Activated CD8-positive, alpha-beta T cell treated with anti-CD3 and anti-CD28 coated beads, Interleukin-2, amount 10 ng/mL, durations not matched to agents 7 days and 5 days (primary cell): ENCODE data around the gene DMGDH. TPM values are rescaled to one million over a fixed set of nuclear protein-coding genes. Genes with fewer than 3 reads are reported as not detected.

Experiments
- ATAC-seq: fragments of 150-1000 bp; cut with Tn5 transposase; one replicate; pipeline ENCODE4 v1.10.0; 2021; ENCODE audit warnings: moderate library complexity
- CTCF ChIA-PET: fragments of 350-600 bp; sonication (Branson Sonifier 250); formaldehyde crosslinking; loops from one replicate; lab custom pipeline; 2021; ENCODE audit warnings: antibody characterized with exemption; lab: Charles Lee
- POLR2A ChIA-PET: fragments of 350-600 bp; sonication (Branson Sonifier 250); formaldehyde crosslinking; loops from one replicate; lab custom pipeline; 2021; ENCODE audit warnings: antibody characterized with exemption; lab: Charles Lee
- DNase-seq: peaks from one replicate; pipeline ENCODE4 v3.0.0-alpha.2; 2020
- H3K27ac Mint-ChIP-seq: one replicate; pipeline ENCODE4 v1.8.0; 2021; ENCODE audit warnings: mild to moderate bottlenecking, mixed read lengths
- H3K27me3 Mint-ChIP-seq: one replicate; pipeline ENCODE4 v1.8.0; 2021; ENCODE audit warnings: low read depth, mixed read lengths
- H3K36me3 Mint-ChIP-seq: one replicate; pipeline ENCODE4 v1.8.0; 2021; ENCODE audit warnings: low read depth, mixed read lengths
- H3K4me1 Mint-ChIP-seq: one replicate; pipeline ENCODE4 v1.8.0; 2021; ENCODE audit warnings: low read depth, mixed read lengths
- H3K4me3 Mint-ChIP-seq: one replicate; pipeline ENCODE4 v1.8.0; 2021; ENCODE audit warnings: mild to moderate bottlenecking, mixed read lengths
- H3K9me3 Mint-ChIP-seq: one replicate; pipeline ENCODE4 v1.8.0; 2022; ENCODE audit warnings: mixed read lengths; ENCODE audit not compliant: insufficient read depth
- total RNA-seq, 2 experiments: library from RNA; stranded (reverse); gene quantifications; one replicate each; pipeline ENCODE4 v1.2.3, GENCODE V29; 2021

The DMGDH gene
- total RNA-seq, 2 experiments from 2014 or later = not detected

- DNase-seq = no peak
- H3K4me1 Mint-ChIP-seq = no peaks in the 10 kb centered on the region
- H3K4me3 Mint-ChIP-seq = no peak overlapping the region
- no peaks in the 10 kb centered on the region for H3K36me3 Mint-ChIP-seq
- H3K27me3 Mint-ChIP-seq = peaks cover 18% of the 10 kb centered on the region
- POLR2A ChIA-PET = no interaction called here
- no peak for ATAC-seq
- H3K9me3 Mint-ChIP-seq = no peaks in the 10 kb centered on the region
- CTCF ChIA-PET = interaction anchor here (1.2 to 4.4 kb wide), 3 partner anchors 13 to 126 kb away, joined by 3 to 29 read pairs (median 5); no protein-coding TSS in a partner anchor
- H3K27ac Mint-ChIP-seq = no peak overlapping the region
Observed at GRCh38 chr5:79007872-79008271, 61.6 kb downstream of the DMGDH start.

GRCh38 chr5:79005936-79006631 is 63.4 kb downstream of the DMGDH start:
- DNase-seq (no peak), ATAC-seq (no peak)
- Mint-ChIP-seq H3K36me3 (no peaks in the 10 kb centered on the region), H3K4me1 (no peaks in the 10 kb centered on the region), H3K4me3 (no peak overlapping the region), H3K9me3 (no peaks in the 10 kb centered on the region), H3K27ac (no peak overlapping the region), H3K27me3 (peaks cover 14% of the 10 kb centered on the region)
- ChIA-PET CTCF (no interaction called here), POLR2A (no interaction called here)

GRCh38 chr5:79005151-79005550 is 64.3 kb downstream of the DMGDH start:
- CTCF ChIA-PET = no interaction called here
- POLR2A ChIA-PET = no interaction called here
- no peak overlapping the region for H3K27ac Mint-ChIP-seq
- H3K27me3 Mint-ChIP-seq = peaks cover 17% of the 10 kb centered on the region
- H3K9me3 Mint-ChIP-seq = no peaks in the 10 kb centered on the region
- H3K4me1 Mint-ChIP-seq = no peaks in the 10 kb centered on the region
- DNase-seq = no peak
- no peak for ATAC-seq
- no peak overlapping the region for H3K4me3 Mint-ChIP-seq
- H3K36me3 Mint-ChIP-seq = no peaks in the 10 kb centered on the region

- no peaks in the 10 kb centered on the region for H3K4me1 Mint-ChIP-seq
- ATAC-seq = no peak
- ChIA-PET CTCF (interaction anchor here (1.0 kb wide), 1 partner anchor 131 kb away, joined by 3 read pairs; no protein-coding TSS in a partner anchor), POLR2A (no interaction called here)
- H3K9me3 Mint-ChIP-seq = no peaks in the 10 kb centered on the region
- no peak overlapping the region for H3K4me3 Mint-ChIP-seq
- H3K36me3 Mint-ChIP-seq = no peaks in the 10 kb centered on the region
- H3K27ac Mint-ChIP-seq = no peak overlapping the region
- DNase-seq = no peak
- peaks cover 26% of the 10 kb centered on the region for H3K27me3 Mint-ChIP-seq
Observed at GRCh38 chr5:79002374-79002773, 67.1 kb downstream of the DMGDH start.

GRCh38 chr5:79001471-79001870 is 68.0 kb downstream of the DMGDH start:
- ChIA-PET POLR2A (interaction anchor here (0.8 kb wide), 1 partner anchor 9 kb away, joined by 4 read pairs; no protein-coding TSS in a partner anchor), CTCF (no interaction called here)
- Mint-ChIP-seq H3K36me3 (no peaks in the 10 kb centered on the region), H3K4me1 (no peaks in the 10 kb centered on the region), H3K27me3 (peaks cover 29% of the 10 kb centered on the region), H3K9me3 (no peaks in the 10 kb centered on the region), H3K4me3 (no peak overlapping the region), H3K27ac (no peak overlapping the region)
- DNase-seq = no peak
- no peak for ATAC-seq

- peaks cover 3% of the 10 kb centered on the region for H3K36me3 Mint-ChIP-seq
- H3K4me3 Mint-ChIP-seq = no peak overlapping the region
- no peak overlapping the region for H3K27ac Mint-ChIP-seq
- POLR2A ChIA-PET = no interaction called here
- CTCF ChIA-PET = interaction anchor here (1.1 kb wide), 1 partner anchor 24 kb away, joined by 4 read pairs; no protein-coding TSS in a partner anchor
- H3K27me3 Mint-ChIP-seq = peaks cover 23% of the 10 kb centered on the region
- ATAC-seq = no peak
- peaks cover 19% of the 10 kb centered on the region for H3K4me1 Mint-ChIP-seq
- H3K9me3 Mint-ChIP-seq = no peaks in the 10 kb centered on the region
- no peak for DNase-seq
Observed at GRCh38 chr5:78997090-78997489, 72.4 kb downstream of the DMGDH start.

GRCh38 chr5:78995521-78996007 is 73.9 kb downstream of the DMGDH start:
- peaks cover 19% of the 10 kb centered on the region for H3K4me1 Mint-ChIP-seq
- POLR2A ChIA-PET = interaction anchor here (0.7 kb wide), 1 partner anchor 10 kb away, joined by 3 read pairs; no protein-coding TSS in a partner anchor

GRCh38 chr5:78993165-78993564 is 76.3 kb downstream of the DMGDH start:
- CTCF ChIA-PET = interaction anchor here (1.2 to 3.4 kb wide), 2 partner anchors 28 to 140 kb away, joined by 3 to 15 read pairs; no protein-coding TSS in a partner anchor
- Mint-ChIP-seq H3K9me3 (no peaks in the 10 kb centered on the region), H3K27ac (peak overlapping the region; percentile 6), H3K27me3 (peaks cover 11% of the 10 kb centered on the region), H3K4me1 (peaks cover 19% of the 10 kb centered on the region), H3K36me3 (peaks cover 3% of the 10 kb centered on the region), H3K4me3 (no peak overlapping the region)
- ATAC-seq (peak; percentile 74), DNase-seq (no peak)
- POLR2A ChIA-PET = no interaction called here

More at GRCh38 chr5:78995521-78996007, 73.9 kb downstream of the DMGDH start:
- Mint-ChIP-seq H3K4me3 (no peak overlapping the region), H3K27me3 (peaks cover 19% of the 10 kb centered on the region), H3K9me3 (no peaks in the 10 kb centered on the region), H3K27ac (no peak overlapping the region), H3K36me3 (peaks cover 3% of the 10 kb centered on the region)
- no peak for DNase-seq
- ATAC-seq = no peak
- CTCF ChIA-PET = interaction anchor here (1.0 to 3.4 kb wide), 4 partner anchors 11 to 138 kb away, joined by 3 to 15 read pairs (median 4); partner anchors contain the start of gene ARSB

GRCh38 chr5:78992146-78992545 is 77.3 kb downstream of the DMGDH start:
- H3K36me3 Mint-ChIP-seq = peaks cover 3% of the 10 kb centered on the region
- H3K4me3 Mint-ChIP-seq = no peak overlapping the region
- no peaks in the 10 kb centered on the region for H3K9me3 Mint-ChIP-seq
- H3K27ac Mint-ChIP-seq = no peak overlapping the region
- POLR2A ChIA-PET = interaction anchor here (0.7 kb wide), 1 partner anchor 586 kb away, joined by 3 read pairs; no protein-coding TSS in a partner anchor
- peaks cover 7% of the 10 kb centered on the region for H3K27me3 Mint-ChIP-seq
- no peak for ATAC-seq
- CTCF ChIA-PET = interaction anchor here (0.6 to 0.9 kb wide), 5 partner anchors 11 to 93 kb away, joined by 3 to 6 read pairs (median 4); no protein-coding TSS in a partner anchor
- DNase-seq = no peak
- peaks cover 19% of the 10 kb centered on the region for H3K4me1 Mint-ChIP-seq

GRCh38 chr5:78989080-78989479 is 80.4 kb downstream of the DMGDH start:
- DNase-seq (no peak), ATAC-seq (no peak)
- ChIA-PET POLR2A (no interaction called here), CTCF (interaction anchor here (1.5 to 1.6 kb wide), 2 partner anchors 32 to 36 kb away, joined by 5 to 6 read pairs; no protein-coding TSS in a partner anchor)
- Mint-ChIP-seq H3K9me3 (no peaks in the 10 kb centered on the region), H3K27ac (no peak overlapping the region), H3K4me3 (no peak overlapping the region), H3K36me3 (no peaks in the 10 kb centered on the region), H3K27me3 (no peaks in the 10 kb centered on the region), H3K4me1 (peaks cover 28% of the 10 kb centered on the region)

- Mint-ChIP-seq H3K4me1 (peaks cover 36% of the 10 kb centered on the region), H3K9me3 (no peaks in the 10 kb centered on the region), H3K4me3 (peak overlapping the region; percentile 82), H3K27ac (peak overlapping the region; percentile 91), H3K36me3 (no peaks in the 10 kb centered on the region), H3K27me3 (no peaks in the 10 kb centered on the region)
- ChIA-PET POLR2A (interaction anchor here (0.6 to 1.6 kb wide), 9 partner anchors 9 to 675 kb away, joined by 3 to 7 read pairs (median 3); no protein-coding TSS in a partner anchor), CTCF (interaction anchor here (1.0 to 3.3 kb wide), 7 partner anchors 9 to 147 kb away, joined by 3 to 24 read pairs (median 4); no protein-coding TSS in a partner anchor)
- ATAC-seq (peak; percentile 45), DNase-seq (peak; percentile 71)
Observed at GRCh38 chr5:78985725-78986223, 83.7 kb downstream of the DMGDH start.
